Measurements from ENCODE around the gene PIH1D1.

DNA sequence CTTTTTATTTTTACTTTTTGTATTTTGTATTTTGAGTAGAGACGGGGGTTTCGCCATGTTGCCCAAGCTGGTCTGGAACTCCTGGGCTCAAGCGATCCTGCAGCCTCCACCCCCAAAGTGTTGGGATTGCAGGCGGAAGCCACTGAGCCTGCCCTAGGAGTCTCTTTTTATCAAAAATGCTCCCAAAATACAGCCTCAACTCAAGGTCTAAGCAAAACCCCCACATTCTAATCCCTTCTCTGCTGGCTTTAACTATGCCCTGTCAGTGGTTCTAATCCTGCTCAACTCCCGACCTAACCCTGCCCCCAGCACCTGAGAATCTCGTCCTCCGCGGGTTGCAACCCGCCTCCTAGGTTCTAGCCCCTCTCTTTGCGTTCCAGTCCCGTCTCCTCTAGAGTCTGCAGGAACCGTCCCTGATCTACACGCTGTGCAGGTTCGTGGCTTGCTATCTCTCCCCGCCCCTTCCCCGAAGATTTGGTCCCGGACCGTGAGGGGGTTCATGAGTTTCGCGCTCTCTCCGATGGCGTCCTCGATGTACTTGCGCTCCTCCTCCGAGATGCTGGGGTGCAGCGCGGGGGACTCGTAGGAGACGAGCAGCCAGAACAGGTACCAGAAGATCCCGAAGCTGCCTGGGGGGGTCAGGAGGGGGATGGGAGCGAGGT is 18.2 kb downstream of the PIH1D1 start:
- no peak for TF ChIP-seq ZNF623 (tag by site-specific recombination; IDR thresholded peaks at IDR 0.05)
- no peak for TF ChIP-seq ZNF169 (tag by site-specific recombination; IDR thresholded peaks at IDR 0.05)
- TF ChIP-seq CTCF (tag by site-specific recombination; IDR thresholded peaks at IDR 0.05) = no peak
- TF ChIP-seq ZNF768 (tag by site-specific recombination; IDR thresholded peaks at IDR 0.05) = no peak
- TF ChIP-seq ZNF114 (tag by site-specific recombination; IDR thresholded peaks at IDR 0.05) = no peak
- TF ChIP-seq REST (tag by site-specific recombination; IDR thresholded peaks at IDR 0.05) = no peak
- TF ChIP-seq ZNF274 (IDR thresholded peaks at IDR 0.05; ENCODE audit: low read length) = no peak
- no peak for TF ChIP-seq ZNF274 (tag by site-specific recombination; IDR thresholded peaks at IDR 0.05; ENCODE audit: borderline replicate concordance)
- TF ChIP-seq ZFP37 (tag by site-specific recombination; IDR thresholded peaks at IDR 0.05) = no peak
- no peak for TF ChIP-seq MEIS1 (CRISPR knock-in tag; IDR thresholded peaks at IDR 0.05; ENCODE audit: borderline replicate concordance)
- no peak for TF ChIP-seq SCRT2 (tag by site-specific recombination; IDR thresholded peaks at IDR 0.05)
- no peak for TF ChIP-seq ZNF280D (tag by site-specific recombination; IDR thresholded peaks at IDR 0.05)
